M059J (cell line): ENCODE measurements around the gene MYH11. TPM values are rescaled to one million over a fixed set of nuclear protein-coding genes. Genes with fewer than 3 reads are reported as not detected.
A peak's percentile ranks its signal among the peaks of the same experiment; 100 is the strongest.
"Not testable (repeated sequence)": the region's sequence is repeated elsewhere in the genome, so short reads cannot be mapped to it uniquely, and the experiment has no call there.

Source experiments
- DNase-seq: peaks from one replicate; pipeline ENCODE4 v3.0.0-alpha.2; 2012; ENCODE audit warnings: low read depth
- total RNA-seq: library from RNA; depleted of rRNA; stranded (reverse); fragments of >200 nt; shearing (Covaris generic); gene quantifications from 2 replicates; pipeline ENCODE4 v1.2.3, GENCODE V29; 2014

Gene MYH11
- total RNA-seq, 1 experiment from 2014 or later: not detected

DNA sequence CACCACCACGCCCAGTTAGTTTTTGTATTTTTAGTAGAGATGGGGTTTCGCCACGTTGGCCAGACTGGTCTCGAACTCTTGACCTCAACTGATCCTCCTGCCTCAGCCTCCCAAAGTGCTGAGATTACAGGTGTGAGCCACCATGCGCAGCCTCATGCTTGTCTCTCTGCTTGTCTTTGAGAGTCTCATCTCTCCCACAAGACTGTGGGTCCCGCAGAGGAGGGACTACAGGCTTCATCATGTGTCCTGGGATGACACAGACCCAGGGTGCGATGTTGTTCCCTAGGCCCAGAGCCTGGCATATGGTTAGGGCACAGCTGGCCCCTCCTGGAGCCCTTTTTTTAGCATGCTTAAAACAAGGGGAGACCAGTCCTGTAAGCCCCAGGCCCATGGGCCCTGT is 104.9 kb downstream of the MYH11 start:
- no peak for DNase-seq

DNA sequence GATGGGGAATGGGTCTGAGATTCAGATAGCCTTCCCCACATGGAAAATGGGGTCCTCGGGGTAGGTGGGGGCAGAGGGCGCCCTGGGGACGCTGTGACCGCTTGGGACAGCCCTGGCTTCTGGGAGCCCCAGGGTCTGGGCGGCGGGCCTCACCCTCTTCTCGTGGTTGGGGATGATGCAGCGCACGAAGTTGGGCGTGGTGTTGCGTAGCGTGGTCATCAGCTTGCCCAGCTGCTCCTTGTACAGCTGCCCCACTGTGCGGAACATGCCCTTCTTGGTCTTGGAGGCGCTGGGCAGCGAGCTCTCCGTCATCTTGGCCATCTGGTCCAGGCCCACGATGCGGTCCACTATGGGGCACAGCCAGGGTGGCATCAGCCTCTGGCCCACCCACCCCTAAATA is 106.8 kb downstream of the MYH11 start:
- no peak for DNase-seq

DNA sequence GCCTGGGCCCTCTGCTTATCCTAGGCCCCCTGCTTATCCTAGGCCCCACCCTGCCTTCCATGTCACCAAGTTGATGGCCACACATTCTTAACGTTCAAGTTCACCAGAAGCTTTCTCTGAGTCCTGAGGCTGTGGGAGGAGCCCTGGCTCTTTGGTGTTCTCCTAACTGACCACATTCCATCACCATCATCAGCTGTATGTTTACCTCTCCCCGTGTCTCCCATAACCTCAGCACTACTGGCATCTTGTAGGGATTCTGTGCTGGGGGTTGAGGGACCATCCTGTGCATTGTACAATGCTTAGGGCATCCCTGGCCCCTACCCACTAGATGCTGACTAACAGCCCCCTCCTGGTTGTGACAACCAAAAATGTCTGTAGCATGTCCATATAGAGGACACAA is 107.5 kb downstream of the MYH11 start:
- DNase-seq: peak; percentile 40

DNA sequence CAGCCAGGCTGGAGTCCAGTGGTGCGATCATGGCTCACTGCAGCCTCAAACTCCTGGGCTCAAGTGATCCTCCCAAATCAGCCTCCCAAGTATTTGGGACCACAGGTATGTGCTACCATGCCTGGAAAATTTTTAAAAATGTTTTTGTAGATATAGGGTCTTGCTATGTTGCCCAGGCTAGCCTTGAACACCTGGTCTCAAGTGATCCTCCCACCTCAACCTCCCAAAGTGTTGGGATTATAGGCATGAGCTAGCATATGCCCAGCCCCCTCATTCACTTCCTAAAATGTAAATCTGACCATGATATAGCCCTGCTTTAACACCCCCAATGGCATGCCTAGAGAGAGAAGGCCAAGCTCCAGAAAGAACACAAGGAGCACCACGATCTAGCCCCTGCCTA is 108.2 kb downstream of the MYH11 start:
- DNase-seq: no peak

DNA sequence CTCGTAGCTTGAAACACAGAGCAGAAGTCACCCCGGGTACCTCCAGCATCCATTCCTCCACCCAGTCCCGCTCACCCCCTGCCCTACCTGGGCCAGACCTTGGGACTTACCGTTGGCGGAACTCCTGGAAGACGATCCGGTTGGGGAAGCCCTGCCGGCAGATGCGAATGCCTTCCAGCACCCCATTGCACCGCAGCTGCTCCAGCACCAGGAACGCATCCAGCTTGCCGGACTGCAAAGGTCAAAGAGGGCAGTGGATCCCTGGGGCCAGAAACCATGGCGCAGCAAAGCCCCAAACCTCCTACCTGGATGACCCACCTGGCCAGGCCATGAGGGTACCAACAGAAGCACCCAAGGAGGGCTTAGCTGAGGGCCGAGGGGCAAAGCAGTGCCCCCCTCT is 108.9 kb downstream of the MYH11 start:
- DNase-seq: no peak

DNA sequence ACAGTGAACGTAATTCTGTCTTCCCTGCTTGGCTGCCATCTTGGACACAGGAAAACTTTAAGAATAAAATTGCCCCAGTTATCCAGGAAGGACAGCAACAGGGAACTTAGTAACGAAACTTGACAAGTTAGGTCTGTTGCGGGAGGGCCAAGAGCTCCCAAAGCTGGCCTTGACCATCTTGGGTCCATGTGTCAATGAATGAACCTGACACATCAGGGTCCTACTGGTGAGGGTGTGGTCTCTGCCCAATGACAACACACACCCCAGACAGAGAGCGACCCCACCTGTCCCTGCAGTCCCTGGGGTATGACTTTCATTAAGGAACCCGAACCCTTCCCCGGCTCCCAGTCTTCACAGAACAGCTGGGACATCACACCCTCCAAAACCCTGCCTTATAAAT is 110.5 kb downstream of the MYH11 start:
- DNase-seq: no peak

DNA sequence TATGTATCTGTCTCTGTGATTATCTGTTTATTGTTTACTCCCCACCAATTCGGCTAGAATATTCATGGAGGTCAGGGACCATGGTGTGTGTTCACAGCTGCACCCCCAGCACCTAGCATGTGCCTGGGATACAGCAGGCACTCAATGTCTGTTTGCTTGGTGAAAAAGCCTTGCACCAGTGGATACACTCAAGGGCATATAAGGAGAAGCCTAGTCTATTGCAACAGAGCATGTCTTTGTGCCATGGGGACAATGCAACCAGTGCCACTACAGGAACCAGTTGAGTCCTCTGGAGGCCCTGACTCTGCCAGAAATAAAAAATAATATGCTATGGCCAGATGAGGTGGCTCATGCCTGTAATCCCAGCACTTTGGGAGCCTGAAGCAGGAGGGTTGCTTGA is 113.2 kb downstream of the MYH11 start:
- no peak for DNase-seq

DNA sequence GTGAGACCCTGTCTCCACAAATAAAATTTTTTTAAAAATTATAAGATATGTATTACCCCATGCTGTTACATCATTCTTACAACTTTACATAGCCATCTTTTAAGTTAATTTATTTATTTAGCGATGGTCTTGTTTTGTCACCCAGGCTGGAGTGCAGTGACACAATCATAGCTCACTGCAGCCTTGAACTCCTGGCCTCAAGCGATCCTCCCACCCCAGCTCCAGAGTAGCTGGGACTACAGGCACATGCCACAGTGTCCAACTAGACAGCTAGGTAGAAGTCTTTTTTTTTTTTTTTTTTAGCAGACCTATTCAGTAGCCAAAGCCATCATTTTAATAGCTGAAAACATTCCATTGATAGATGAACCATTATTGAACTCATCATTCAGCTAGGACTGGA is 114.1 kb downstream of the MYH11 start:
- DNase-seq: no peak

DNA sequence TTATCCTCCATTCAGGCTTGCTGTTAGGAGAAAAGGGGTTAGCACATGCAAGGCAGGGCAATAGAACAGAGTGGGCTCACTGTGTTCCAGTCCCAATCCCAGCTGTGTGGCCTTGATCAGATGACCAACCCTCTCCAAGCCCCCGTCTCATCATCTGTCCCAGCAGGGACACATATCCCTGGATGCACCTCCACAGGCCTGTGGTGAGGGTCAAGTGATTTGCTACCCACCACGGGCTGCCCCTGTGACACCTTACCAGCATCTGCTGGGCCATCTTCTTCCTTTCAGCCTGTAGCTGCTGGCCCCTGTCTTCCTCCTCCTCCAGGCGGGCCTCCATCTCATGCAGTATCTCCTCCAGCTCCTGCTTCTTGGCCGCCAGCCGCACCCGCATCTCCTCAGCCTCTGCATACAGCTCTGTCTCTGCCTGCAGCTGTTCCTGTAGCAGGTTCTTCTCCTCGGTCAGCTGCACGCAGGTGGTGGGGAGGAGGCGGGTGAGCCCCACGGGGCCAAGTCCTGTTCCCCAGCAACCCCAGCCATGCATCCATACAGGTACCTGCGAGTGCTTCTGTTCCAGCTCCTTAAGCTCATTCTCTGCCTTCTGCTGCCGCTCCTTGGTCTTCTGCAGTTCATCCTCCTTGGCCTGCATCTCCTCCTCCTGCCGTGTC is 115.5 kb downstream of the MYH11 start:
- DNase-seq: no peak

DNA sequence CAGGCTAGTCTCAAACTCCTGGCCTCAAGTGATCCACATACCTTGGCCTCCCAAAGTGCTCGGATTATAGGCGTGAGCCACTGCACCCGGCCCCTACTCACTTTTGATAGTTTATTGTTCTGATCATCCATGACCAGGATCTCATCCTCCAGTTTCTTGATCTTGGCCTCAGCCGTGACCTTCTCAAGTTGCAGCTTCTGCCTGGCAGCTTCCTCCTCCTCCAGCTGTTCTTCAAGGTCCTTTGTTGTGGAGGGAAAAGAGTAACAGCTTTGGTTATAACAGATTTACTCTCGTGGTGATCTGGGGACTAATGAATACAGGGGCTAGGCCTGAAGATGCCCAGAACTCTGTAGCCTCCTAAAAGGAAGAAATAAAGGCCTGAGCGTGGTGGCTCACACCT is 116.9 kb downstream of the MYH11 start:
- no peak for DNase-seq

DNA sequence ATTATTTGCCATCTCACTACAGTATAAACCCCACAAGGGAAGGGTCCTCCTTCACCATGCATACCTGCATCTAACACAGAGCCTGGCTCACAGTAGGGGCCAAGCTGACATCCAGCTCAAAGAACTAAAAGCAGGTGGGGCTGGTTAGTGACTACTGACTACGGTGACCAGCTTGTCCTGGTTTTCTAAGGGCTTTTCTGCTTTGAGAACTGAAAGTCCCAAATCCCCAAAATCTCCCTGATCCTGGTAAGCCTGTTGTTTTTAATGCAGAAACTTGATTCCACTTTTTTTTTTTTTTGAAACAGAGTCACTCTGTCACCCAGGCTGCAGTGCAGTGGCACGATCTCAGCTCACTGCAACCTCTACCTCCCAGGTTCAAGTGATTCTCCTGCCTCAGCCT is 117.4 kb downstream of the MYH11 start:
- DNase-seq: no peak

DNA sequence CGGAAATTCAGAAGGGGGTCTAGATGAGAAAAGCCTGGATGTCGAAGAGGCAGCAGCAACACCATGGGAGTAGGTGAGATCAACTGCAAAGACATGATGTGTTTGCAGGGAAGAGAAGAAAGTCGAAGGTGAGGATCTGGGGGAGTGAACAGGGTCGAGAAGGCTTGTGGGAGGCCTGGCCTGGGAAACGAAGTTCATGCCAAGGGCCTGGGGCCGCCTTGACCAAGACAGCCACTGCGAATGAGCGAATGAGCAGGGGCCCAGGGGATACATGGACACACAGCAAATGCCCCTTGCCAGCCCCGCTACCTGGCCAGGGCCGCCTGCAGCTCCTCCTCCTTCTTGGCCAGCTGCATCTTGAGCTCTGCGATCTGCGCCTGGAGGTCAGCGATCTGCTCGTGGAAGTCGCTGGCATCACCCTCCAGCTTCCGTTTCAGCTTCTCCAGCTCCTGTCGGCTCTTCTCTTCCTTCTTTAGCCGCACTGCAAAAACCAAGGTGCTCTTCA is 119.6 kb downstream of the MYH11 start:
- DNase-seq: no peak

DNA sequence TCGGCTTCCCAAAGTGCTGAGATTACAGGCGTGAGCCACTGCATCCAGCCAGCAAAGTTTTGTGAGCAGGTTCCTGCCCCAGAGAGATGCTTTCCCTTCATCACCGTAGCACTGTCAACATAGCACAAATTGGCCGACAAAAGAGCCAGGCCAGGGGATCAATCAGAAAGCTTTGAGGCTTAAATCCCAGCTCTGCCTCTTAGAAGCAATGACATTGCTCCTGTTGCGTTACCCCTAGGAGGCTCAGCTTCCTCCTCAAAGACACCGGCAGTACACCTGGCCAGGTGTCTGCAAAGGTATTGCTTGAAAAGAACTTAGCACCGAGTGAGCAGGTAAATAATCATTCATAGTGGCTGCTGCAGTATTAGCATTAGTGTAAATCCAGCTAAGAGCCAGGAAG is 120.3 kb downstream of the MYH11 start:
- no peak for DNase-seq

DNA sequence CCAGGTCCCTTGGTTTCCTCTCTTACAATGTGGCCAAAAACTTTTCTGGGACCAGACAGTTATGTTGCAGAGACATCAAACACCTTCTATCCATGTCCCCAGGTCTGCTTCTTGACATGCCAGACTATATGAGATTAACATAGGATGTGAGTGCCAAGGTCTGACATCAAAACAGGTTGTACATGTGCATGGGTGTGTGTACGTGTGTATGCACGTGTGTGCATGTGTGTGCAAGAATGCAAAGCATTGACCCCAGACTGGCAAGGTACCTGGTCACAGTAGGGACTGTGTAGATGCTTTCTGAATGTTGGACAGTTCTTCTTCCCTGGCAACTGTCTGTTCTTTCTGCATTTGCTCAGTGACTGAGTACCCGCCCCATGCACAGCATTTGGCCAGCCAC is 121.2 kb downstream of the MYH11 start:
- no peak for DNase-seq

DNA sequence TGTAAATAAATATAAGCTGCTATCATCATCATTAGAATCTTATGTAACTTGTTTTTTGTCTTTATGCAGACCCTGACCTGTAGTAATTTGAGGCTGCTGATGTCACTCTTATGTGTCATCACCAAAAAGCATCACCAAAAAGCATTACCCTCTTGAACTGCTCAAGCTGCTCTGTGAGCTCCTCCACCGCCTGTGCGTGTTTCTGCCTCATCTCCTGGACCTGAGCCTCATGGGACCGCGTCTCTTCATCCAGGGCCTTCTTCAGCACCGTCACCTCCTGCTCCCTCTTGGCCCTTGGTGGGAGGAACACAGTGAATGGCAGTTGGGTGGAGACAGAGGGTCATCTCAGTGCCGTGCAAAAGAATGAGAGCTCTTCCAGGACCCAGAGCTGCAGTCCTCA is 124.4 kb downstream of the MYH11 start:
- peak; percentile 7 for DNase-seq

DNA sequence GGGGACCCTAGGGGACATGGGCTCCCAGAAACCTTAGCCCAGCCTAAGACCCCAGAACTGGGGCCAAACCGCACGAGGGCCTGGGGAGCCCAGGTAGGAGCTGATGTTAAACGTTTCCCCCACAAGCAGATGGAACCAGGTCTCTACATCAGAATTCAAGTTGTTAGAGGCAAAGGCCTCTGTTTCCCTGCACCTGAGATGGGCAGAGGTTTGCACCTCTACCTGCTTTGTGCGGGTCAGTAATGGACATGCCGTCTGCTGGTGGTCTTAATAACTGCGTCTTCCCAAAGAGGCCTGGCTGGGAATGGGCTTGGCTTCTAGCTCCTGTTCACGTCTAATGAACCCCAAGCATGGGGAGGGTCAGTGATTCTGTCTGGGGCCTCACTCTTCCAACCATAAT is 127.7 kb downstream of the MYH11 start:
- DNase-seq: no peak

DNA sequence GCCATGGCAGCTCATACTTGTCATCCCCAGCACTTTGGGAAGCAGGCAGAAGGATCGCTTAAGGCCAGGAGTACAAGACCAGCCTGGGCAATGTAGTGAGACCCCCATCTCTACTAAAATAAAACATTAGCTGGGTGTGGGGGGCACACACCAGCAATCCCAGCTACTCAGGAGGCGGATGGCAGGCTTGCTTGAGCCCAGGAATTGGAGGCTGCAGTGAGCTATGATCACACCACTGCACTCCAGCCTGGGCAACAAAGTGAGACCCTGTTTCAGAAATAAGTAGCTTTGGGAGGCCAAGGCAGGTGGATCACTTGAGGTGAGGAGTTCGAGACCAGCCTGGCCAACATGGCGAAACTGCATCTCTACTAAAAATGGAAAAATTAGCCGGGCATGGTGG is 129.1 kb downstream of the MYH11 start:
- DNase-seq: not testable (repeated sequence)

DNA sequence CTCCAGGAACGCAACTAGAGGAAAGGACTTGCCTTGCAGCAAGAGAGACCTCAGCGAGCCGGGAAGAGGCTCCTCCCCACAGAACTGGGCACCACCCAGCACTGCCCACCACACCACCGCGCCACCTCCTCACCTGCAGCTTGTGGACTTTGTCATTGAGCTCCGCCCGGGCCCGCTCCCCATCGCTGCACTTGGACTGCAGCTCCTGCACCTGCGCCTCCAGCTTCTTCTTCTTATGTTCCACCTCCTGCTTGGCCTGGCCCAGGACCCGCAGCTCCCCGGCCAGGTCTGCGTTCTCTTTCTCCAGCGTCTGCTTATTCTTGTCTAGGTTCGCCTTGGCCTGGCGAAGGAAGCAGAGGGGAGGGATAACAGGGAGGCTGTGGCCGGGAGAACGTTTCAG is 130.1 kb downstream of the MYH11 start:
- DNase-seq: no peak

DNA sequence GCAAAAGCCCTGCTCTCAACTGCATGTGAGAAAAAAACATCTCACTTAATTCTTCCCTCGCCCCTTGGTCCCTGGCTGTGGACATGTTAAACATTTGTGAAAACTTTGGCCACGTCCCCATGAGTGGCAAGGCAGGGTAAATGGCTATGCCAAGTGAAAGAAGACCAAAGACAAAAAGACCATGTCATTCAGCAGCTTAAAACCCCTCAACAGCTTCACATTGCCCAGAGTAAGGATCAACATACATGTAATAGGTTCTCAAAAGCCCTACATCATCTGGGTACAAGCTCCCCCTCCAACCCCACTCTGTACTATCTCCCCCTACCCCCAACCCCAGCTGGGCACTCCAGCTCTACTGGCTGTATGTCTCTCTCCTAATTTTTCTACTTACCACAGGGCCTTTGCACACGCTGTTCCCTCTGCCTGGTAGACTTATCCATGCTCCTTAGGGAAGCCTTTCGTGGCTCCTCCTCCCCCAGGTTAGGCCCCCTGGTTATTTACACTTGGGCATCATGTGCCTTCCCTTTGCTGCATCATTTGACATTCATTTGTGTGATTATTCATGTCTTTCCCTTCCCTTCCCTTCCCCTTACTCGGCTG is 131.1 kb downstream of the MYH11 start:
- DNase-seq: no peak

DNA sequence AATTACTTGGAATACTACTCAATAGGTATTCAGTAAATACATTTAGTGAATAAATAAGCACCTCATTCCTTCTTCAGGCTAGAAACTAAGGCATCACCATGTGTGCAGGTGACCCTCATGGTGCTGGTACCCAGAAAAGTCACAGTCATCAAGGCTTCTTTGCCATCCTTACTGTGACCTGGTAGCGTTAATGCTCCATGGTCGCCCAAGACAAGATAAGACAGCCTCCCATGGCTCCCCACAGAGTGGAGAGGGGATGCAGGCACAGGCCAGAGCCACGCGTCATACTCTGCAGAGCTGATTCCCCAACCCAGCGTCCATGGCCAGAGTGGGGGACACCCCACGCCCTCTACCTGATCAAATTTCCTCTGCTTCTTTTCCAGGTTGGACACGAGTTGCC is 133.0 kb downstream of the MYH11 start:
- no peak for DNase-seq

DNA sequence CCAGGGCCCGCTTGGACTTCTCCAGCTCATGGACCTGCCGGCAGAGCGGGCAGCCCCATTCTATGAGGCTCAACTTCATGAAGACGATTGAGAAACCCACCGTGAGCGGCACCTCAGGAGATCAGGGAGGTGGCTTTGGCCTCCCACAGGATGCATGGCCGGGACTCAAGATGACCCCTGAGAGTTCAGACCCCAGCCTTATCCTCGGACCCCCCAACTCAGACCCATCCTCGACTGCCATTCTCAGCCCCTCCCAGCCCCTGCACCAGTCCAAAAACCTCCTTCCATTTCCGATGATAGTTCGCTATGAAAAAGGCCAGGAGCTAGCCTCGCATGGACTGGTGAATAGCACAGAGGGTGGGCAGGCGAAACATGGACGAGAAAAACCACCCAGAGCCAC is 135.8 kb downstream of the MYH11 start:
- DNase-seq: no peak

DNA sequence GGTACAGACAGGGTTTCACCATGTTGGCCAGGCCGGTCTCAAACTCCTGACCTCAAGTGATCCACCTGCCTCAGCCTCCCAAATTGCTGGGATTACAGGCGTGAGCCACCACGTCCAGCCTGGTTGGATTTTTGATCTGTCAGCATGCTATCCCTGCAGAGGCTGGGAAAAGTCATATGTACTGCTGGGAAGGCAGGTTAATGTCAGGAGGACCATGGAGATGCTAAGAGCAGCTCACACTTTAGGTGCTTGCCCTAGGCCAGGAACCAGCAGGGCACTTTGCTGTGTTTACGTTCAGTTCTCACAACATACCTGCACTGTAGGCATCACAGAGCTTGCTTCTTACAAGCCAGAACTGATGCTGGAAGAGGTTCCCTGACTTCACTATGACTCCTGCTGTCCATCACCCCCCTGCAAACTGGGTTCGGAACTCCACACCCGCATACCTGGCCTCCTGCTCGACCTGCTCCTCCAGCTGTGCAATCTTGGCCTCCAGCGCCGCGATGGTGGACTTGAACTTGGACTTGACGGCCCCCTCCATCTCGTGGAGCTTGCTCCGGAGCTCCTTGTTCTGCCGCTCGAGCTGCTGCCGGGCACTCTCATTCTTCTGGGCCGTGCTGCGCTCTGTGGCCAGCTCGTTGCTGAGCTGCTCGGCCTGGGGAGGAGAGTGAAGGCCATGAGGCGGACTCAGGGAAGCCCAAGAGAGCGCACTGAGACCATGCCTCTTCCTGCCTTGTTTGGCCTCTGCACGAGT is 140.0 kb downstream of the MYH11 start:
- no peak for DNase-seq

DNA sequence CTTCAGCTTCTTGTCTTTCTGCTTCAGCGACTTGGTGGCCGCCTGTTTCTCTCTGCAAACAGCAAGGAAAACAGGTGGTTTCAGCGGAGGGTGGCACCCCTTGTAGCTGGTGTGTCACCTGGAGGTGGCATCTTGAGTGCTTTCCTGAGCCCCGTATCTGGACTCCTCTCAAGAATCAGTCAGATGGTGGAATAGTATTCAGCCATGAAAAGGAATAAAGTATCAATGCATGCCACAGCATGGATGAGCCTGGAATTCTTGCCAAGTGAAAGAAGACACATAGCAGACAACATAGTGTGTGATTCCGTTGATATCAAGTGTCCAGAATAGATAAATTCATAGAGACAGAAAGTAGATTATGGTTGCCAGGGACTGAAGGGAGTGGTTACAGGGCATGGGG is 141.6 kb downstream of the MYH11 start:
- no peak for DNase-seq
